Endothelial cell of umbilical vein (primary cell): Measurements from ENCODE around the gene RIMS4. TPM values are rescaled to one million over a fixed set of nuclear protein-coding genes. Genes with fewer than 3 reads are reported as not detected.

Experiments used
- BruUV-seq: library from RNA; stranded (reverse); fragments of 400-500 nt; replicated peaks from 2 replicates; lab custom pipeline; 2021; lab: Mats Ljungman, UMichigan
- CTCF ChIA-PET: fragments of 300-600, 350-600 bp; sonication (Branson Sonifier 250); formaldehyde crosslinking; loops from one replicate; lab custom pipeline; 2021; ENCODE audit warnings: antibody characterized with exemption, inconsistent platforms; lab: Charles Lee
- POLR2A ChIA-PET: fragments of 300-600, 350-600 bp; sonication (Branson Sonifier 250); formaldehyde crosslinking; loops from one replicate; lab custom pipeline; 2021; ENCODE audit warnings: antibody characterized with exemption, inconsistent platforms; lab: Charles Lee
- DNase-seq: peaks from one replicate; pipeline ENCODE4 v3.0.0-alpha.2; 2011; ENCODE audit warnings: low read depth, low spot score
- FAIRE-seq: peaks from 2 replicates; lab custom pipeline; 2011; peaks lifted over from hg19 to GRCh38; lab: Jason Lieb, UNC
- H2AFZ ChIP-seq: 2 replicates; pipeline ENCODE4 v1.6.0; 2012; ENCODE audit warnings: low read depth, low read length, control low read depth, inconsistent platforms
- H3K27ac ChIP-seq: 2 replicates; pipeline ENCODE4 v1.5.1; 2011; ENCODE audit warnings: low read depth, mild to moderate bottlenecking, control low read depth, low read length, moderate library complexity; ENCODE audit not compliant: insufficient read depth
- H3K27me3 ChIP-seq, 2 experiments: 2 replicates each; pipeline versions ENCODE4 v1.6.0 to v1.6.1; 2011; ENCODE audit warnings: low read length in 2 of 2, mixed read lengths in 1 of 2; ENCODE audit not compliant: control insufficient read depth in 2 of 2, insufficient read depth in 2 of 2
- H3K36me3 ChIP-seq, 2 experiments: 2 replicates in 1 of 2; 3 replicates in 1 of 2; pipeline ENCODE4 v1.5.1; 2011; ENCODE audit warnings: low read length in 2 of 2, mild to moderate bottlenecking in 1 of 2, moderate library complexity in 1 of 2; ENCODE audit not compliant: control insufficient read depth in 2 of 2, insufficient read depth in 2 of 2; ENCODE audit errors: extremely low read depth in 1 of 2
- H3K4me1 ChIP-seq: 3 replicates; pipeline ENCODE4 v1.5.1; 2011; ENCODE audit warnings: mild to moderate bottlenecking, low read length; ENCODE audit not compliant: control insufficient read depth, insufficient read depth; ENCODE audit errors: extremely low read depth
- H3K4me2 ChIP-seq: 2 replicates; pipeline ENCODE4 v1.6.1; 2011; ENCODE audit warnings: low read length, control low read depth, mixed read lengths; ENCODE audit not compliant: insufficient read depth
- H3K4me3 ChIP-seq, 3 experiments: fragments of 200-600 bp in 1 of 3; sonication (generic), shearing (Covaris generic) in 1 of 3; replicated peaks in 1 of 3; 2 replicates each; pipeline ENCODE4 v1.5.1; 2011 to 2016; ENCODE audit warnings: control low read depth in 3 of 3, low read length in 3 of 3, mild to moderate bottlenecking in 2 of 3, inconsistent platforms in 1 of 3, low read depth in 1 of 3, moderate library complexity in 1 of 3; ENCODE audit not compliant: insufficient read depth in 1 of 3
- H3K79me2 ChIP-seq: 2 replicates; pipeline ENCODE4 v1.6.0; 2012; ENCODE audit warnings: low read length, inconsistent platforms; ENCODE audit not compliant: control insufficient read depth, insufficient read depth
- H3K9ac ChIP-seq: replicated peaks from 2 replicates; pipeline ENCODE3; 2011; ENCODE audit warnings: low read length, control low read depth; ENCODE audit not compliant: insufficient read depth; ENCODE audit errors: extremely low read depth
- H3K9me1 ChIP-seq: replicated peaks from 3 replicates; pipeline ENCODE4 v1.6.0; 2011; ENCODE audit warnings: mild to moderate bottlenecking, low read length; ENCODE audit not compliant: control insufficient read depth, insufficient read depth; ENCODE audit errors: extremely low read depth
- H3K9me3 ChIP-seq: replicated peaks from 2 replicates; pipeline ENCODE4 v1.5.1; 2012; ENCODE audit warnings: low read length, inconsistent platforms; ENCODE audit not compliant: control insufficient read depth, insufficient read depth
- H4K20me1 ChIP-seq: replicated peaks from 2 replicates; pipeline ENCODE3; 2011; ENCODE audit warnings: mild to moderate bottlenecking, low read length; ENCODE audit not compliant: control insufficient read depth, insufficient read depth; ENCODE audit errors: extremely low read depth
- EZH2 ChIP-seq: IDR thresholded peaks from 2 replicates; pipeline ENCODE4 v1.6.1; 2012; ENCODE audit warnings: borderline replicate concordance, low read depth, mild to moderate bottlenecking, moderate library complexity, low read length, inconsistent platforms; ENCODE audit not compliant: severe bottlenecking
- FOS ChIP-seq: IDR thresholded peaks from 2 replicates; pipeline ENCODE4 v1.6.1; 2011; ENCODE audit warnings: mild to moderate bottlenecking, low read length, moderate library complexity, borderline replicate concordance; ENCODE audit not compliant: insufficient read depth
- GATA2 ChIP-seq: IDR thresholded peaks from 2 replicates; pipeline ENCODE4 v1.7.0; 2011; ENCODE audit warnings: low read depth, mild to moderate bottlenecking, moderate library complexity, mixed read lengths, low read length; ENCODE audit not compliant: insufficient read length, insufficient read depth
- JUN ChIP-seq: IDR thresholded peaks from 2 replicates; pipeline ENCODE4 v1.6.1; 2011; ENCODE audit warnings: borderline replicate concordance, low read depth; ENCODE audit not compliant: insufficient read length, insufficient read depth
- MYC ChIP-seq: IDR thresholded peaks from one replicate; pipeline ENCODE4 v1.6.1; 2011; ENCODE audit warnings: mild to moderate bottlenecking, low read depth, low read length
- POLR2A ChIP-seq: IDR thresholded peaks from 2 replicates; pipeline ENCODE4 v1.6.1; 2012; ENCODE audit warnings: low read depth, mild to moderate bottlenecking, control low read depth, low read length
- POLR2AphosphoS5 ChIP-seq: IDR thresholded peaks from 2 replicates; pipeline ENCODE4 v1.6.1; 2012; ENCODE audit warnings: low read depth, mild to moderate bottlenecking, control low read depth, low read length, moderate library complexity; ENCODE audit not compliant: insufficient read depth
- dilution Hi-C: fragments of 300-500 bp; cut with MboI; formaldehyde crosslinking; loops from one replicate; pipeline ENCODE4 v1.15.0; 2019; ENCODE audit warnings: low sequenced_read_pairs; ENCODE audit not compliant: extremely low pct_ligation_motif_present
- intact Hi-C: fragments of 100-400 bp; cut with micrococcal nuclease; formaldehyde crosslinking; loops from one replicate; pipeline ENCODE4 v1.10.0; 2022
- polyA plus RNA-seq, 4 experiments: library from polyadenylated mRNA; depleted of rRNA in 3 of 4; stranded (reverse) in 3 of 4; unstranded in 1 of 4; fragments of >200 nt; gene quantifications; 2 replicates each; pipeline versions ENCODE4 v1.2.1 to v1.2.3, GENCODE V29; 2011 to 2012; ENCODE audit warnings: missing spikeins in 1 of 4
- total RNA-seq: library from RNA; stranded (reverse); gene quantifications from 2 replicates; pipeline ENCODE4 v1.2.3, GENCODE V29; 2021
- TF ChIP-seq, protein P1 (sequence below): IDR thresholded peaks from 2 replicates; pipeline ENCODE4 v1.6.1; 2011; ENCODE audit not compliant: insufficient read depth, insufficient read length
- TF ChIP-seq, protein P2 (sequence below), 2 donors: IDR thresholded peaks; 1 replicate in 1 of 2; 2 replicates in 1 of 2; pipeline ENCODE4 v1.5.1; 2011; ENCODE audit warnings: low read length in 2 of 2, mild to moderate bottlenecking in 2 of 2, moderate library complexity in 2 of 2, control low read depth in 1 of 2, inconsistent platforms in 1 of 2, low read depth in 1 of 2; ENCODE audit not compliant: insufficient read depth in 1 of 2; ENCODE audit errors: extremely low read depth in 1 of 2

Gene RIMS4
- total and polyA plus RNA-seq, 2 donors (not counting 3 experiments of a cell fraction or from before 2014, with no cell fraction given), result not detected

DNA sequence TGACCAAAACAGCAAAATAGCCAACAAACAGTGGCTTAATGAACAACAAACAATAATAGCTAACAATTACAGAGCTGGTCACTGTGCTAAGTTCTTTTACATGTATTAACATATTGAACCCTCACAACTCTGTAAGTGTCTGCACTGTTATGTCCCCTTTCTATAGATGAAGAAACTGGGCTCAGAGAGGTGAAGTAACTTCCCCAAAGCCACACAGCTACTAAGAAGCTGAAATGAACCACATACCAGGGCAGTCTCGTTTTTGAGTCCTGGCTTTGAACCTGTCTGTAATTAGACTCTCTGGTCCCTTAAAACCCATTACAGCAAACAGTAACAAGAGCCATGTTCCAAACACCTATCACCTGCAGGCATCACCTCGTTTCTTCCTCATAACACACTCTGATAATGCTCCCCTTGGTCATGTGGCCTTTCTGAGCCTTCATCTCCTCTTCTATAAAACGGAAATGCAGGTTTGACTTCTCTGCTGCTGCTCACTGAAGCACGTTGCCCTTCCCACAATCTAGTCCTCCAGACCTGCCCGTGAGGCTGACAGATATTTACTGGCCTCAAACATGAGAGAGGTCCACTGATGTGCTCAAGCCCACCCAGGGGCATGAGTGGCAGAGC is 41.4 kb downstream of the RIMS4 start:
- Histone ChIP-seq H3K36me3 (no peaks in the 10 kb centered on the region), H3K9me1 (no peaks in the 10 kb centered on the region), H3K79me2 (no peaks in the 10 kb centered on the region), H3K4me1 (no peaks in the 10 kb centered on the region), H3K9ac (no peak overlapping the region), H3K27me3 (no peaks in the 10 kb centered on the region), H3K27ac (no peak overlapping the region), H3K9me3 (no peaks in the 10 kb centered on the region), H2AFZ (no peak overlapping the region), H3K4me2 (no peak overlapping the region), H4K20me1 (no peaks in the 10 kb centered on the region), H3K4me3 (no peak overlapping the region)
- dilution Hi-C loops (no loop called here), intact Hi-C loops (no loop called here)
- POLR2A ChIA-PET, result no interaction called here
- TF ChIP-seq POLR2A (no peak), MYC (no peak), POLR2AphosphoS5 (no peak), EZH2 (no peak), GATA2 (no peak), FOS (no peak), JUN (no peak)
- TF ChIP-seq, protein P1, sequence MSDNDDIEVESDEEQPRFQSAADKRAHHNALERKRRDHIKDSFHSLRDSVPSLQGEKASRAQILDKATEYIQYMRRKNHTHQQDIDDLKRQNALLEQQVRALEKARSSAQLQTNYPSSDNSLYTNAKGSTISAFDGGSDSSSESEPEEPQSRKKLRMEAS, result no peak
- TF ChIP-seq, protein P2, sequence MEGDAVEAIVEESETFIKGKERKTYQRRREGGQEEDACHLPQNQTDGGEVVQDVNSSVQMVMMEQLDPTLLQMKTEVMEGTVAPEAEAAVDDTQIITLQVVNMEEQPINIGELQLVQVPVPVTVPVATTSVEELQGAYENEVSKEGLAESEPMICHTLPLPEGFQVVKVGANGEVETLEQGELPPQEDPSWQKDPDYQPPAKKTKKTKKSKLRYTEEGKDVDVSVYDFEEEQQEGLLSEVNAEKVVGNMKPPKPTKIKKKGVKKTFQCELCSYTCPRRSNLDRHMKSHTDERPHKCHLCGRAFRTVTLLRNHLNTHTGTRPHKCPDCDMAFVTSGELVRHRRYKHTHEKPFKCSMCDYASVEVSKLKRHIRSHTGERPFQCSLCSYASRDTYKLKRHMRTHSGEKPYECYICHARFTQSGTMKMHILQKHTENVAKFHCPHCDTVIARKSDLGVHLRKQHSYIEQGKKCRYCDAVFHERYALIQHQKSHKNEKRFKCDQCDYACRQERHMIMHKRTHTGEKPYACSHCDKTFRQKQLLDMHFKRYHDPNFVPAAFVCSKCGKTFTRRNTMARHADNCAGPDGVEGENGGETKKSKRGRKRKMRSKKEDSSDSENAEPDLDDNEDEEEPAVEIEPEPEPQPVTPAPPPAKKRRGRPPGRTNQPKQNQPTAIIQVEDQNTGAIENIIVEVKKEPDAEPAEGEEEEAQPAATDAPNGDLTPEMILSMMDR (IDR thresholded peaks at IDR 0.05; ENCODE audit: extremely low read depth in 1 of 2, insufficient read depth in 1 of 2, low read depth in 1 of 2, low read length in 2 of 2), result no peak
- FAIRE-seq (no peak), DNase-seq (no peak)
- CTCF ChIA-PET, result interaction anchor here (1.4 kb wide), 1 partner anchor 8 kb away, joined by 5 read pairs; no protein-coding TSS in a partner anchor
- no TSS peak for BruUV-seq
